Effector memory CD8-positive, alpha-beta T cell (primary cell): ENCODE results near the gene OR5K4.
"Not testable (repeated sequence)": the region's sequence is repeated elsewhere in the genome, so short reads cannot be mapped to it uniquely, and the experiment has no call there.

Source experiments
- ATAC-seq: fragments of 150-1000 bp; cut with Tn5 transposase; replicated peaks from 2 replicates; pipeline ENCODE4 v1.10.0; 2021; ENCODE audit warnings: mild to moderate bottlenecking, moderate library complexity
- DNase-seq, 3 experiments: peaks; one replicate each; pipeline ENCODE4 v3.0.0; 2021
- H3K27ac Mint-ChIP-seq, 2 donors: one replicate each; pipeline ENCODE4 v1.8.0; 2022; ENCODE audit warnings: mild to moderate bottlenecking in 2 of 2, mixed read lengths in 2 of 2, moderate library complexity in 2 of 2
- H3K27me3 Mint-ChIP-seq, 2 donors: one replicate each; pipeline ENCODE4 v1.8.0; 2022; ENCODE audit warnings: mixed read lengths in 2 of 2
- H3K36me3 Mint-ChIP-seq: one replicate; pipeline ENCODE4 v1.8.0; 2022; ENCODE audit warnings: mild to moderate bottlenecking, moderate library complexity, mixed read lengths; ENCODE audit not compliant: insufficient read depth
- H3K4me1 Mint-ChIP-seq, 2 donors: one replicate each; pipeline ENCODE4 v1.8.0; 2022; ENCODE audit warnings: low read depth in 2 of 2, mixed read lengths in 2 of 2
- H3K4me3 Mint-ChIP-seq, 2 donors: one replicate each; pipeline ENCODE4 v1.8.0; 2022; ENCODE audit warnings: mild to moderate bottlenecking in 2 of 2, mixed read lengths in 2 of 2, moderate library complexity in 2 of 2
- H3K9me3 Mint-ChIP-seq, 2 donors: one replicate each; pipeline ENCODE4 v1.8.0; 2022; ENCODE audit warnings: mixed read lengths in 2 of 2

The OR5K4 gene

GRCh38 chr3:98395101-98395500 is 41.4 kb downstream of the OR5K4 start:
- Mint-ChIP-seq H3K4me3 (no peak overlapping the region), H3K4me1 (peaks cover 0 to under 1% of the 10 kb centered on the region in 2 donors), H3K36me3 (no peaks in the 10 kb centered on the region), H3K9me3 (no peaks in the 10 kb centered on the region), H3K27ac (no peak overlapping the region), H3K27me3 (peaks cover 0 to 32% of the 10 kb centered on the region in 2 donors)
- ATAC-seq (no peak), DNase-seq (no peak)

GRCh38 chr3:98396482-98396881 is 42.8 kb downstream of the OR5K4 start:
- Mint-ChIP-seq H3K9me3 (peaks cover 0 to 13% of the 10 kb centered on the region in 2 donors), H3K27me3 (peaks cover 0 to 24% of the 10 kb centered on the region in 2 donors)
- DNase-seq, H3K36me3 Mint-ChIP-seq, H3K4me1 Mint-ChIP-seq, H3K4me3 Mint-ChIP-seq, ATAC-seq, H3K27ac Mint-ChIP-seq: not testable (repeated sequence)

GRCh38 chr3:98398513-98398912 is 44.9 kb downstream of the OR5K4 start:
- H3K4me3 Mint-ChIP-seq, result no peak overlapping the region
- peaks cover 6 to 25% of the 10 kb centered on the region in 2 donors for H3K9me3 Mint-ChIP-seq
- H3K27ac Mint-ChIP-seq, result no peak overlapping the region
- H3K4me1 Mint-ChIP-seq, result peaks cover 11 to 13% of the 10 kb centered on the region in 2 donors
- peaks cover 0 to 32% of the 10 kb centered on the region in 2 donors for H3K27me3 Mint-ChIP-seq
- no peaks in the 10 kb centered on the region for H3K36me3 Mint-ChIP-seq
- ATAC-seq (no peak), DNase-seq (no peak)

- H3K4me3 Mint-ChIP-seq, result no peak overlapping the region
- DNase-seq, result no peak
- H3K27ac Mint-ChIP-seq, result peak overlapping the region in 1 of 2 donors; percentile 23
- H3K9me3 Mint-ChIP-seq, result peaks cover 13 to 53% of the 10 kb centered on the region in 2 donors
- peaks cover 0 to 9% of the 10 kb centered on the region in 2 donors for H3K27me3 Mint-ChIP-seq
- peaks cover 11 to 13% of the 10 kb centered on the region in 2 donors for H3K4me1 Mint-ChIP-seq
- H3K36me3 Mint-ChIP-seq, result no peaks in the 10 kb centered on the region
- no peak for ATAC-seq
Observed at GRCh38 chr3:98402507-98402906, 48.9 kb downstream of the OR5K4 start.

GRCh38 chr3:98404010-98404409 is 50.4 kb downstream of the OR5K4 start:
- ATAC-seq, result no peak
- H3K4me3 Mint-ChIP-seq, result no peak overlapping the region
- no peak for DNase-seq
- H3K36me3 Mint-ChIP-seq, result no peaks in the 10 kb centered on the region
- peaks cover 14 to 53% of the 10 kb centered on the region in 2 donors for H3K9me3 Mint-ChIP-seq
- H3K4me1 Mint-ChIP-seq, result peaks cover 11 to 13% of the 10 kb centered on the region in 2 donors
- no peak overlapping the region for H3K27ac Mint-ChIP-seq
- H3K27me3 Mint-ChIP-seq, result peaks cover 0 to 9% of the 10 kb centered on the region in 2 donors
